Spinal cord (tissue), 10 donors: ENCODE data around the gene ATP6V1B1. TPM values are rescaled to one million over a fixed set of nuclear protein-coding genes. Genes with fewer than 3 reads are reported as not detected.

Experiments used
- DNase-seq, 6 donors: peaks; one replicate each; pipeline versions ENCODE4 v3.0.0 to v3.0.0-alpha.2; 2013 to 2015; ENCODE audit warnings: low spot score in 6 of 6, low read depth in 4 of 6
- H3K27ac ChIP-seq: one replicate; pipeline ENCODE4 v1.5.1; 2013; ENCODE audit warnings: low read depth, low read length, control low read depth
- H3K27me3 ChIP-seq: one replicate; pipeline ENCODE4 v1.6.1; 2013; ENCODE audit warnings: low read length; ENCODE audit not compliant: control insufficient read depth, insufficient read depth
- H3K36me3 ChIP-seq: one replicate; pipeline ENCODE4 v1.6.1; 2013; ENCODE audit warnings: low read length; ENCODE audit not compliant: control insufficient read depth, insufficient read depth
- H3K4me1 ChIP-seq: one replicate; pipeline ENCODE4 v1.6.1; 2013; ENCODE audit warnings: low read length; ENCODE audit not compliant: control insufficient read depth, insufficient read depth
- H3K4me3 ChIP-seq: one replicate; pipeline ENCODE4 v1.5.1; 2013; ENCODE audit warnings: low read depth, low read length, control low read depth
- H3K9me3 ChIP-seq: one replicate; pipeline ENCODE4 v1.6.1; 2013; ENCODE audit warnings: low read length; ENCODE audit not compliant: control insufficient read depth, insufficient read depth
- WGBS: methylation state at CpG from one replicate; pipeline ENCODE4 v1.1.5; 2013; ENCODE audit warnings: missing lambda C conversion rate; ENCODE audit not compliant: insufficient coverage; 5-methylcytosine and 5-hydroxymethylcytosine counted together
- polyA plus RNA-seq, 2 donors: library from polyadenylated mRNA; unstranded; fragments of 120-200 nt; gene quantifications; one replicate each; pipeline ENCODE4 v1.2.1, GENCODE V29; 2013; ENCODE audit not compliant: insufficient read length in 2 of 2
- total RNA-seq, 2 donors: library from RNA; depleted of rRNA in 1 of 2; stranded (reverse); fragments of 120-200 nt in 1 of 2; fragments of >200 nt in 1 of 2; gene quantifications; one replicate each; pipeline versions ENCODE4 v1.2.3 to v1.2.4, GENCODE V29; 2013 to 2014
- donor health status: healthy.

The ATP6V1B1 gene
- total and polyA plus RNA-seq, 4 donors = 0.39 to 0.59 (median 0.40) TPM; not detected in 1

DNA sequence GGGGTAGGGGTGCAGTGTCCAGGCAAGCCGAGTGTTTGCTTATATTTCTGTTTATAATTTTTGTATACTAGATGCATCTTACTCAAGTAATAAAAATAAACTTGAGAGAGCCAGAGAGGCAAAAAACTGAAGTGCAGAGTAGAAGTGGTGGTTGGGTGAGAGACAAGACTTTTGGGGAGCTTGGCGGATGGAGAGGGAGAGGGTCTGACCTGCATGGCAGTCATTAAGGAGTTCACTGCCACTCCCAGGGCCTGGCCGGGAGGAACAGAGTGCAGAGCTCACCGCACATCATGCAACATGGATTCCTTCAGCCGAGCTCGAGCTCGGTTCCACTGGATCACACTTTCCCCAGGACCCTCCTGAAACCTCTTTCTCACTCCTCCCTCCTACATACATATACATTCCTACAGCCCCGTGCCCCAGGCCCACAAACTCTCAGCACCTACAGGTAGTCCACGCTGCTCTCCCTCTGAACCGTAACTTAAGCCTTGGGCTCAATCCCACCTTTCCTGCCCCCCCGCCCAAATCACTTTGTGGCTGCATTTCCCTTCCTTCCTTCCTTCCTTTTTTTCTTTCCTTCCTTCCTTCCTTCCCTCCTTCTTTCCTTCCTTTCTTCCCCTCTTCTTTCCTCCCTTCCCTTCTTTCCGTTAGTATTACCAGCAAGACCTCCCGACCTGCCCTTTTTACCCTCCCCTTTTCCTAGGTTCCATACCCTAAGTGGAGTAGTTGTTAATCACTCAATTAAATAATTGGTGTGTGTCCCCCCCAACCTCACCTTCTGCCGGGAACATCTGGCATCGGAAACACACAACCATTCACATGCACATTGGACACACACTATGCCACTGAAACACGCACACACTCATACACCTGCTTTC, 37.1 kb upstream of the ATP6V1B1 start:
- DNase-seq = no peak

DNA sequence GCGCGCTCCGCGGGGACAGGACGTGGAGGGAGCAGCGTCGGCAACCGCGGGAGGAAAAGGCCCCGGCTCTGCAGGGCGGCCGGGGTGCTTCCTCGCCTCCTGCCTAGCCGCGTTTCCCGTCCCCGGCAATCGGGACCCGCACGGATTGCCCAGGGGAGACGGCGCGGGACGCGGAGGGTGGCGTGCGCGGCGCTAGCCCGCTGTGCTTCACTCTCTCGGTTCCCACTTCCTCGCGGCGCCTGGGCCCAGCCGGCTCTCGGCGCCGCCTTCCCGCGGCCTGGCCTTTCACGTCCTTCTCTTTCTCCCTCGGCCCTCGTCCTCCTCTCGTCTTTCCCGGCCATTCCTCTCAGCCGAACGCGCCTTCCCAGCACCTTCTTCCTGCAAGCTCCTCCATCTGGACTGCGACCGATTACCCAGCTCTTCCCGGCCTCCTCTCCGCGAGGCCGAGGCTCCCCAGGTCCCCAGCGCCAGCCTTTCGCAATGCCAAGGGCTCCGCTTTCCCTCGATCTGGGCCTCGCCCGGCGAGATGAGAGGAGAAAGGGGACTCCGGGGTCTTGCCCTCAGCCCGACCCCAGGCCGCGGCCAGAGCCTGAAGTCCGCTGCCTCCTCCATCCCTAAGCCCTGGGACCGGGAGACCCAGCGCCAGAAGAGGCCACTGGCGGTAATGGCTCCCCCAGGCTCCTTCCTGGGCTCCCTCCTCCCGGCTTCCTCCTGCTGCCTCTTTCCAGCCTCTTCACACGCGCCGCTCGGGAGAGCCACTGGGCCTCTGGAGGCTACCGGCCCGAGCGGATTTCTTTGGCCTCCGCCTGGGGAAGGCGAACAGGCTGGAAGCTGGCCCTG, 34.3 kb upstream of the ATP6V1B1 start:
- Histone ChIP-seq H3K4me3 (peak overlapping the region; percentile 37), H3K9me3 (no peaks in the 10 kb centered on the region), H3K4me1 (peaks cover 46% of the 10 kb centered on the region), H3K27me3 (peaks cover 100% of the 10 kb centered on the region), H3K36me3 (no peaks in the 10 kb centered on the region), H3K27ac (no peak overlapping the region)
- peak in 2 of 6 donors; percentile 45 to 62 for DNase-seq
- WGBS = 3% methylated on average over 76 of the region's 79 CpGs

More for the DNA sequence above, 37.1 kb upstream of the ATP6V1B1 start:
- no peak overlapping the region for H3K27ac ChIP-seq
- no peaks in the 10 kb centered on the region for H3K36me3 ChIP-seq
- H3K4me1 ChIP-seq = peaks cover 36% of the 10 kb centered on the region
- 8% methylated on average over 13 of the region's 16 CpGs for WGBS
- no peaks in the 10 kb centered on the region for H3K9me3 ChIP-seq
- peaks cover 100% of the 10 kb centered on the region for H3K27me3 ChIP-seq
- H3K4me3 ChIP-seq = no peak overlapping the region

DNA sequence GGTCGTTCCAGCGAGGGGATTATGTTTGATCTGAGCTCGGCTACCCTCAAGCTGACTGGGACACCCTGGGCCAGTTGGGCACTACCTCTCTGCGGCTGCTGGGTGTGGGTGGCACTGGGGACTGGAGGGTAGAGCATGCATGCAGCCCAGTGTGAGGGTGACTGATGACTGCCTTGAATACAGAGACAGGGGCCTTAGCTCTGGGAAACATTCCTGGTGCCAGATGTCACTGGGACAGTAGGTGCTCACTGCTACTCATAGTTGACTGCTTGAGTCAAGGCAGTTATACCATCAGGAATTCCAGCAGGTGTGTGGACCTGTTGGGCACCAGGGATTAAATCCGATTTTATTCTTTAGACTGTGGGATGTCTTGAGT, 33.6 kb upstream of the ATP6V1B1 start:
- WGBS = 30% methylated on average over 4 of the region's 5 CpGs
- Histone ChIP-seq H3K4me1 (peaks cover 46% of the 10 kb centered on the region), H3K27me3 (peaks cover 100% of the 10 kb centered on the region), H3K27ac (no peak overlapping the region), H3K9me3 (no peaks in the 10 kb centered on the region), H3K36me3 (no peaks in the 10 kb centered on the region), H3K4me3 (peak overlapping the region; percentile 37)
- no peak for DNase-seq

DNA sequence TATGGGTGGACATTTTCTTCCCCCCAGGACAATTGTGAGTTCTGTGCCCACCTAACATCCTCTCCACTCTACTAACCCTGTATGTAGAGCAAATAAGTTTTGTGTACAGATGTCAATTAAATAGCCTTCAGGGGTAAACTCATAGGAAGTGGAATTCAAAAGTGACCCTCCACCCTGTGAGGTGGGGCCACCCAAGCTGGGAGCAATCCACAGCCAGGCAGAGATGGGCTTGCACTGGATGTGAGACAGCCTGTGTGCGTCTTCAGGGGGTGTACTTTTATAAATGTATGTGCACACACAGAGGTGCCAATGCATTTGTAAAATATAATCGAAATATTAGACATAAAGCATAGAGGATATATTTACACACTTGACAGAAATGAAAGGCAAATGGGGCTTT, 33.1 kb upstream of the ATP6V1B1 start:
- Histone ChIP-seq H3K4me1 (peaks cover 45% of the 10 kb centered on the region), H3K27ac (no peak overlapping the region), H3K4me3 (no peak overlapping the region), H3K9me3 (no peaks in the 10 kb centered on the region), H3K27me3 (peaks cover 100% of the 10 kb centered on the region), H3K36me3 (no peaks in the 10 kb centered on the region)
- no peak for DNase-seq
- whole genome bisulfite sequencing = no CpG with 5 or more reads among the region's 2 CpGs

DNA sequence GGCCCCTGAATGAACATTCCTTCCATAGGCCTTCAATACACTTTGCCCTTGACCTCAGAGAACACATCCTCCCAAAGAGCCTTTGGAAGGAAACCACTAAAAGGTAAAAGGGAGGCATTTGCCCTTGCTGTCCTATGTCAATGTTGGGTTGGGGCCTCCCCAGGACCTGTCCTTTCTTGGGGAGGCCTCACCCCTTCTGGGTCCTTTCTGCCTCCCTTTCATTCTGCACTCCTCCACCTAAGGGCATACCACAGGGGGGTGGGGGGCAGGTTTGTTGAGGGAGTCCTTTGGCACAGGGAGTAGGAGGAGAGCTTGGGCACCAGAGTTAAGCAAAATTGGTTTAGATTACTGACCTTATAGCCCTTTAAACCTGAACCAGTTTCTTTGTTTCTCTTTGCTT, 32.5 kb upstream of the ATP6V1B1 start:
- H3K36me3 ChIP-seq = no peaks in the 10 kb centered on the region
- H3K9me3 ChIP-seq = no peaks in the 10 kb centered on the region
- peaks cover 100% of the 10 kb centered on the region for H3K27me3 ChIP-seq
- H3K4me3 ChIP-seq = no peak overlapping the region
- peaks cover 43% of the 10 kb centered on the region for H3K4me1 ChIP-seq
- no peak for DNase-seq
- no peak overlapping the region for H3K27ac ChIP-seq

DNA sequence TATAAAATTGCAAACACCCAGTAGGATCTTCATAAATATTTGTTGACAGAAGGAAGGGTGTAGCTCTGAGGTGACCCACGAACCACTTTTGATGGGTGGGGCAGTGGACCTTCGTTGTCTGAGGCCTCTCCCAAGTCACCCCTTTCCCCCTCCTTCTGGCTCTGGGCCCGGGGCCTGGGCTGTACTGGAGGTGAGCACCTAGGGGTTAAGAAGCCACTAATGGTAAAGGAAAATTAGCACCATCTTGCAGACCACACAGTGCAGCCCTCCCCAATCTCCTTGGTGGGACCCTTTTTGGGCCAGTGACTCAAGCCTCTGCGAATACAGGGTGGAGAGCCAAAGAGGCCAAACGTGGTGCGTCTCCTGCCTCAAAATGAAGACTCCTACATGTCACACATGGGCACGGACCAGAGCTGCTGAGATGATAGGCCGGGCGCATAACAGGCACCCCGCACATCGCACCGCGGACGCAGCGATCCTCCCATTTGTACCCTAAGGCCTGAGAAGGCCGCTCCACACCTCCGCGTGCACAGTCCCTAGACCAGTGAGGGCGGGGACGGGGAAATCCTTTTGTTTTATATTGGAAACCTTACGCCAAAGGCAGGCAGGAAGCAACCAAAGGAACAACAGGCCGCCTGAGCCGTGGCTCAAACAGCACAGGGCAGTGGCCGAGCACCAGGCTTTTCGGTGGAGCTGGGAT, 31.9 kb upstream of the ATP6V1B1 start:
- no peak overlapping the region for H3K27ac ChIP-seq
- no peak overlapping the region for H3K4me3 ChIP-seq
- H3K36me3 ChIP-seq = no peaks in the 10 kb centered on the region
- WGBS = 54% methylated on average over 24 of the region's 25 CpGs
- H3K4me1 ChIP-seq = peaks cover 43% of the 10 kb centered on the region
- peaks cover 99% of the 10 kb centered on the region for H3K27me3 ChIP-seq
- no peak for DNase-seq
- no peaks in the 10 kb centered on the region for H3K9me3 ChIP-seq

DNA sequence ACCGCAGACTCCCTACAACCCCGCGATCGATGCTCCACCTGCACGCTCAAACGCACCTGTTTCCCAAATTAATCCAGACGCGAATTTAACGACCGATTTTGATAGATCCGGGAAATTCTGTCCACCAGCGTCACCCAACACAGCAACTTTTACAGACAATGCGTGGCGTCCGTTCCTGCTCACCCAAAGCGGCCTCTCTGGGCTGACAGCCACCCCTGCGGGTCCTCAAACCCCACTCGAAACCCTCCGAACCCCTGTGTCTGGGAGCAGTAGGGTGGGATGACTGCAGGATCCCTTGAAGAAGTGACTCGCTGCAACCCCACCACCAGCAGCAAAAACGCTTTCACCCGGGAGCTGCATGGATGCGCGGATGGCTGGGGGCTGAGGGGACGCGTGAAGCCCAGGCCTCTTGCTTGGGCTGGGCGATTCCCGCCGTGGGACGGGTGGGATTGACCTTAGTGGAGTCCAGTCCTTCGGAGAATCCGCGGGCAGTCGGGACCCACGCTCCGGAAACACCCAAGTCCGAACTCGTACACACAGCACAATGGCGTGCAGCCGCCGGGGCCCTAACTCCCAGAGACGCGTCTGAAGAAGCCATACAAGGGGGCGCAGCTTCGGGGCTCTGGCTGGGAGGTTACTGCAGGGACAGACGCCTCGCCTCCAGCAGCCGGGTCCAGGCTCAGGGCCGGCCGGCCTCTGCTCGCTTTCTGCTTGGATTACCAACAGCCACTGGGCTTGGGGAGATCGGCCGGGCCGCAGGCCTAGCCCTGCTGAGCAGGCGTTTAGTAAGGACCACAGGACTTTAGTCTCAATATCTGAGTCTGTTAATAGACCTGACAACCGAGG, 31.1 kb upstream of the ATP6V1B1 start:
- no peak overlapping the region for H3K4me3 ChIP-seq
- peaks cover 97% of the 10 kb centered on the region for H3K27me3 ChIP-seq
- H3K9me3 ChIP-seq = no peaks in the 10 kb centered on the region
- DNase-seq = no peak
- peaks cover 40% of the 10 kb centered on the region for H3K4me1 ChIP-seq
- no peak overlapping the region for H3K27ac ChIP-seq
- H3K36me3 ChIP-seq = no peaks in the 10 kb centered on the region
- WGBS = 21% methylated on average over 53 of the region's 56 CpGs

DNA sequence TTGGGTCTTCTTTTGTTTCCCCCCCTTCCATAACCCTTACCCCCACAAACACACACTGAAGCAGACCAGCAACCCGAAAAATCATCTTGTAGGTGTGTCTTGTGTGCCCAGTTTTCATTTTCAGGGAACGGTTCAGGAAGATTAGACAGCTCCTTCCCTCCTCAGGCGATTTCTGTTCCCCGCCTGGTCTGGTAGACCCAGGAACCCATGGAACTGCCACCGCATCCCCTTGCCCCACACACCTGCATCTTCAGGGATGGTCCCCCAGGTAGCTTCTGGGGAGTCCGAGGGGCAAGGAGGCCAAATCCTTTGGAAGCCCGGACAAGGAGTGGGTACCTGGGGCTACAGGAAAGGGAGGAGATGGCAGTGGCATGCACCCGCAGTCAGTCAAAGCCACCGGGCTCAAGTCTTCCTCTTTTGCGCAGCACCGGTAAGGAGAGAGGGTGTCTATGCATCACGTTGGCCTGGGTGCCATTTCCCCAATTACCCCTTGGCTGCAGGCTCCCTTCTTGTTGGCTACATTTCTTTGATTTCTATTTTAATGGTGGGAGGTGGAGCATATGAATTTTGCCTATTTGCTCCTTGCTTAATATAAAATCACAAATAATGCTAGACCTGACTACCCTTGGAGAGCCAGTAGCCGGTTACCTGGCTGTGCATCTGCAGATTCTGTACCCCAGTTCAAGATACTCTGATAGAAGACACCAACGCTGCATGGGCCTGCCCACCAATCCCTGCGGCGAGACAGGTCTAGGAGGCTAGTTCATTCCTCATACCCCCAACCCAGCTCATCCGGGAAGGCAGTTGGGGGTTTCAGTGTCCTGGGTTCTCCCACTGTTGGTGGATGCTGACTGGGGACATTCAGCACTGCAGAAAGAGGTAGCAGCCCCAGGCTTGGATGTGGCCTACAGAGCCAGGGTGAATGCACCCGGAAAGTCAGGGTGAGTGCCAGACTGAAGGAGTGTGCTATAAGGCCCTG, 30.0 kb upstream of the ATP6V1B1 start:
- Histone ChIP-seq H3K9me3 (no peaks in the 10 kb centered on the region), H3K4me3 (no peak overlapping the region), H3K36me3 (no peaks in the 10 kb centered on the region), H3K4me1 (peaks cover 30% of the 10 kb centered on the region), H3K27me3 (peaks cover 87% of the 10 kb centered on the region), H3K27ac (no peak overlapping the region)
- DNase-seq = no peak
- WGBS = 50% methylated on average over 9 of the region's 18 CpGs
